ENCODE results near the gene MAPKAPK5.
"Not testable (repeated sequence)": the region's sequence is repeated elsewhere in the genome, so short reads cannot be mapped to it uniquely, and the experiment has no call there.

MAPKAPK5 gene

DNA sequence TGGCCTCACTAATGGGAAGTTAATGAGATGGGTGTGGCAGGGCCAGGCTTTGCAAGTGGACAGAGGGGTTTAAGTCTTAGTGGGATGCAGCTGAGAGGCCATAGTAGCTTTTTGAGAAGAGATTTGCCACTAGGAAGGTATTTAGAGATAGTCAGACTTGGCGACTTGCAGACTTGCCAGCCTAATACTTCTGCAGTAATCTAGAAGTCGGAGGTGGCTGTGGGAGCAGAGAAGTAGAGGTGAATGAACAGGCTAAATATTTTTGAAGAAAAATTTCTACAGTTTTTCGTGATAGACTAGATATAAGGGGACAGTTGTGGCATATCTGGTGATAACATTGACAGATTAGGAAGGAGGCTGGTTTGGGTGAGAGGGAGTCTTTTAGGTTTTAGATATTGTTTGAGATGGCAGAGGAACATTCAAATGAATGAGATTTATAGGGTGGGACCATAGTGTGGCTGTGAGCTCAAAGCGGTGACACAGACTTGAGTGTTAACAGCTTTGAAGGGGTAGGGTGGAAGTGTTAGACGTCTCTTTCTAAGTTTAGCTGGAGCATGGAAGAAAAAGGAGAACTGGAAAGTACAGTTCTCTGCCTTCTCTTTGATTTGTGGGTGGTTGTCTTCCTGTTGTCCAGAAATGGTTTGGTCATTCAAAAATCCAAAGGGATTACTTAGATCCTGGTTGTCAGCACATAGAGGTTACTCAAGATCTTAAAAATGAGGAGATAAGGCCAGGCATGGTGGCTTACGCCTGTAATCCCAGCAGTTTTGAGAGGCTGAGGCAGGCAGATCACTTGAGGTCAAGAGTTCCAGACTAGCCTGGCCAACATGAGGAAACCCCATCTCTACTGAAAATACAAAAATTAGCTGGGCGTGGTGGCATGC lies 44.9 kb downstream of the MAPKAPK5 start:
- no peak for DNase-seq (ENCODE audit: low read depth in 2 of 2)

DNA sequence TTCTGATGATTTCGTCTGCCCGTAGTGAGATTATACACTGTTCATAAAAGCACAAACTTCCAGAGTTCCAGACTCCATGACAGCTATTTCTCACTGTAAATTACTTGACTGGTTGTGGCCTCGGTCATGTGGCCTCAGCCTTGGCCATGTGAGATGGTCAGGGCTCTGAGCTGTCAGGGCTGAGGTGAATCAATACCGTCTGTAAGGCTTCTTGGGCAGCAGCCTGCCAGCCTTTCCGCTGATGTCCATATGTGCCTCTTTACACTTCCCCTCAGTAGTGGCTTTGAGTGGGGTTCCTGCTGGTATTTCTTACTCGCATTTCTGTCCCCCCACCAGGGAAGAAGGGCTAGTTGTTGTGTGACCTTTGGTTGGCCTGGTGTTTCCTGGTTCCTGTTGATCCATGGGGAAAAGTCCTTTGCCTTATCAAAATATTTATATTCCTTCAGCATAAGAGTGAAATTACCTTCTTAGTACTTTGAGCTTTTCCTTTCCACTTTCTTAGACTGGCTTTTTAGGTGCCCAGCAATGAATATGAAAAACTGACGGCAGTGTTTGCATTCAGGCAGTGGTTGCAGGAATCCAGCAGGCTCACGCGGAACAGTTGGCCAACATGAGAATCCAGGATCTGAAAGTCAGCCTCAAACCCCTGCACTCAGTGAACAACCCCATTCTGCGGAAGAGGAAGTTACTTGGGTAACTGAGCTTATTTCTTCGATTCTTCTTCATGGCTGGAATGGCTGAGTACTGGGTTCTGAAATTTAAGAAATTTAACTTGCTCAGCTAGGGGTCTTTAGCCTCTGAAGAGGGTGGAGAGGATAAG lies 46.1 kb downstream of the MAPKAPK5 start:
- DNase-seq (ENCODE audit: low read depth in 2 of 2), result no peak

DNA sequence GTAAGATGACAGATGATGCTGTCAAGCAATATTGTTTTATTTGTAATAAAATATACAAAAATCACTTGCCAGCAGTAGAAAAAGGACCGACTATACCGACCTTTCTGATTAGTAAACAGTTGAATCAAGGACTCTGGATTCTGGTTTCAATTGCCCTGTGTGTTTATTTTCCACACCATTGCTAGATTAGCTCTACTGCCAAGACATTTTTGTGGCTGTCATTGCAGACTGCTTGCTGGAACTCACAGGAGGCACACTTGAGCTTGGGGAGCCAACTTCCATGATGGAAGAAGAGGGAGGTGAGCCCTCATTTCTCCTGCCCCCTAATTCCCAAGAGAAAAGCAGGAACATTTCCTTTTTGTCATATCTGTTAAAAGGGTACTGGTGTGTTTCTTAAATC lies 51.3 kb downstream of the MAPKAPK5 start:
- DNase-seq (ENCODE audit: low read depth in 2 of 2), result no peak

DNA sequence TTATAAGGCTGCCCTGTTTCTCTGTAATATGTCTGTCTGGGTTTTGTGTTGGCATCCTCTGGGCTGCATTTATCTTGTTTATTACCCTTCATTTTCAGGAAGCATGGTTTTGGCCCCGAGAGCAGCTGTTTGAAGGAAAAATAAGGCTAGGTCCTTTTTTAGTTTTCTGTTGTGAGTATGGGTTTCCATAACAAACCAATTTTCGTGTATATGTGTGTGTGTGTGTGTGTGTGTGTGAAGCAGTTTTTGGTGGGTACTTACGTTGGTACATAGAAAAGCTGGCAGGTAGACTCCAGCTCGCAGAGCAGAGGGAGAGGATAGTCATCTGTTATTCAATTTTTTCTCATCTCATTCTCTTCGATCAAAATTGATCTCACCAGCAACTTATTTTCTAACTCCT lies 52.5 kb downstream of the MAPKAPK5 start:
- DNase-seq (ENCODE audit: low read depth in 2 of 2), result no peak

DNA sequence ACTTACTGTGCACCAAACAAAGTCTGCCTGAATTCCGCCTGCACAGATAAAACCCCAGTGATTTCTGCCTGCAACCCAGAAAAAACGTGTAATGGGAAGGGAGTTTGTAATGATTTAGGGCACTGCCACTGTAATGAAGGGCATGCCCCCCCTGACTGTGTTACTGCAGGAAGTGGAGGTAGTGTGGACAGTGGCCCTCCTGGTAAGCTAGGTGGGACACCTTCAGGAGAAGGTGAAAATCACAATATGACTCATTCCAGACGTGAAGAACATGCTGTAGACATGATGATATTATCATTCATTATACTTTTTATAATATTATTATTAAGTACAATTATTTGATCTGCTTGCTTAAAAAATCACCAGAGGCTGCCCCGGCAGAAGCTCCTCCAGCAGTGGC lies 59.2 kb downstream of the MAPKAPK5 start:
- DNase-seq (ENCODE audit: low read depth in 2 of 2), result no peak

DNA sequence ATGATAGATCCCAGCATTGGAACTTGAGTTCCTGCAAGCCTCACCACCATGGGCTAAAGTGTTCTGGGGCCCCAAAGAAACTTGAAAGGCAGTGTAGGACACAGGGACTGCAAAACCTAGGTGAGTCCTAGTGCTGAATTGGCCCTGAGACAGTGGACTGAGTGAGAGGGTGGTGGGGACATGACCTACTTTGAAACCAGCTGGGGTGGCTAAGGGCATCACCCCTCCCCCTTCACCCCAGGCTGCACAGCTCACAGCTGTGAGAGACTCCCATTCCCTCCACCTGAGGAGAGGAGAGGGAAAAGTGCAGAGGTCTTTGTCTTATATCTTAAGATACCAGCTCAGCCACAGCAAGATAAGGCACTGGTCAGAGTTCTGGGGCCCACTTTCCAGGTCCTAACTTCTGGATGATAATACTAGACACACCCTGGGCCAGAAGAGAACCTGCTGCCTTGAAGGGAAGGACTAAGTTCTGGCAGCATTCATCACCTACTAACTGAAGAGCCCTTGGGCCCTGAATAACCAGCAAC lies 62.5 kb downstream of the MAPKAPK5 start:
- no peak for DNase-seq (ENCODE audit: low read depth in 2 of 2)

DNA sequence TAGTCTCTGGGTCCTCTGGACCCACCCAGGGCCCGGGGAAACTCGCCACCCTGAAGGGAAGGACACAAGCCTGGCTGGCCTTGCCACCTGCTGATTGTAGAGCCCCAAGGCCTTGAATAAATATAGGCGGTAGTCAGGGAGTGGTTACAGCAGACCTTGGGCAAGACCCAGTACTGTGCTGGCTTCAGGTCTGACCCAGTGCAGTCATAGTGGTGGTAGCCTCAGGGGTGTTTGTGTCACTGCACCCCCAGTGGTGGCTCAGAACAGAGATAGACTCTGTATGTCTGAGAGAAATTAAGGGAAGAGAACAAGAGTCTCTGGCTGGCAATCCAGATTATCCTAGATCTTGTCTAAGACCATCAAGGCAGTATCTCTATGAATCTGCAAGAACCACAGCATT lies 63.5 kb downstream of the MAPKAPK5 start:
- DNase-seq (ENCODE audit: low read depth in 2 of 2), result no peak

DNA sequence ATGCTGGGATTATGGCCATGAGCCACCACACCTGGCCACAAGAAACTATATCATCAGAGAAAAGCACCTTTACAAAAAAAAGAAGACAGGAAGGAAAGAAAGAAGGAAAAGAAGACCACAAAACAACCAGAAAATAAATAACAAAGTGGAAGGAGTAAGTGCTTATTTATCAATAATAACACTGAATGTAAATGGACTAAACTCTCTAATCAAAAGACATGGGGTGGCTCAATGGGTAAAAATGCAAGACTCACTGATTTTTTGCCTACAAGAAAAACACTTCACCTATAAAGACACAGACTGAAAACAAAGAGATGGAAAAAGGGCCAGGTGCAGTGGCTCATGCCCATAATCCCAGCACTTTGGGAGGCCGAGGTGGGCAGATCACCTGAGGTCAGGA lies 65.7 kb downstream of the MAPKAPK5 start:
- no peak for DNase-seq (ENCODE audit: low read depth in 2 of 2)

DNA sequence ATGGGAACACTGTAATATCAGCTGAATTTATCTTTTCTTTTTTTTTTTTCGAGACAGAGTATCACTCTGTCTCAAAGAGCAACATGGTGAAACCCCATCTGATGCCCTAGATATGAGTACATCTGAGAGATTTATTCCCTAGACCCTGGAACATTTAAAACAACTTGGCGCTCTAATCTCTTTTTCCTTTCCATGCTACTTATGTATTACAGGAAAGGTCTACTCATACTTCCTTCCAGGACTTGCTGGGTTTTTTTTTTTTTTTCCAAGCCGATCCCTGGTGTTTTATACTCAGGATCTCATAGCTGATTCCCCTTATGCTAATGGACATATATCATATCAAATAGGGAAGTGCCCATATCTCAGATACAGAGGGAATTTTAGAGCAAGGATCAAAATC lies 83.1 kb downstream of the MAPKAPK5 start:
- DNase-seq (ENCODE audit: low read depth in 2 of 2), result no peak

DNA sequence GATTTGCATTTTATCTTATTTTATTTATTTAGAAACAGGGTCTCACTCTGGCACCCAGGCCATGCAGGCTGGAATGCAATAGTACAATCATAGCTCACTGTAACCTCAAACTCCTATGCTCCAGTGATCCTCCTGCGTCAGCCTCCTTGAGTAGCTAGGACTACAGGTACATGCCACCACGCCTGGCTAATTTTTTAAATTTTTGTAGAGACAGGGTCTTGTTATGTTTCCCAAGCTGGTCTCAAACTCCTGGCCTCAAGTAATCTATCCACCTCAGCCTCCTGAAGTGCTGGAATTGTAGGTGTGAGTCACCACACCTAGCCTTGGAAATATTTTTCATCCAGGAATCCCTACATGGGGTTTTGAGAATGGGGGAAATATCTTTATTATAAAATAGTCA lies 84.6 kb downstream of the MAPKAPK5 start:
- DNase-seq (ENCODE audit: low read depth in 2 of 2), result no peak

DNA sequence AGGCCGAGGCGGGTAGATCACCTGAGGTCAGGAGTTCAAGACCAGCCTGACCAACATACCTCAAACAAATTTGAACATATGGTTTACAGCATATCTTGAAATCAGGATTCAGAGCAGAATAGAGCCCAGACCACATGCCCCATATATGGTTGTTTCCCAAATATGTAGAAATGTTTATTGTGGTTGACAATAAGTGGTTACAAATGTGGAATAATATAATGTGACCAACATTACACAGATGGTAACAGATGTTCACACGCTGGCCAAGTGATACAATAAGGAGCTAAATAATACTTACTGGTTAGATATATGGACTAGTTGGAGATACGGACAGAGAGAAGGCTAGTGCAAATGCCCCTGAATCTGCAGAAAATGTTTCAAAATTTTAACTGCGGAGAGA lies 85.3 kb downstream of the MAPKAPK5 start:
- no peak for DNase-seq (ENCODE audit: low read depth in 2 of 2)

DNA sequence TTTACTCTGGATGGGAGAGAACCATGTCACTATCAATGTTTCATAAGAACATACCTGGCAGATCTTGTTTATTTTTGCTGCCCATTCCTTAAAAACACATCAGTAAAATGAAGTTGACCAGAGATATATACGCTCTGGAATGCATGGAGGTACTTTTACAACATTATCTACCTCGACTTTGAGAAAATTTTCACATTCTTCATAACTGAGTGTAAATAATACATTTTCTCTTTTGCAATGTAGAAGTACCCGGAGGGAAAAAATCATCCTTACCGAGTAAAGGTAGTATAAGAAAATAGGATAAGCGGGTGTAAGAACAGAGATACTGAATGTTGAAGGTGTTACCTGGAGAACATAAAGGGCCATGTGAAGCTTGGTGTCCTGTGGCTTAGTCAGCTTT lies 90.2 kb downstream of the MAPKAPK5 start:
- DNase-seq (ENCODE audit: low read depth in 2 of 2), result no peak

DNA sequence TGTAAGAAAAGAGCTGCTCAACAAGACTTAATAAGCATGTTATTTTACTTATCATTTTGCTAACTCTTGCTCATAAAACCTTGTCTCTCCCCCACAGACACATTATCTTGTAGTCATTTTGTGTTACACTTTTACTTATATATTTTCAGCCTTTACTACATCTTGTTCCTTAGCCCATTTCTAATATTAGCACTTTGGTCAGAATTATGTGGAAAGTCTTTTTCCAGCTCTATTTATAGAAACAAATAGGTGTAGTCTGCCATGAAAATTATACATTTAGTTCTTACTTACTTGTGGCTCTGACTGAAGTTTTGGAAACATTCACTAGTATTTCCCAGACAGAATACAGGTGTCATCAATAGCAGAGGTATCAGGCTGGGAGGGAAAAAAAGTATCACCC lies 94.8 kb downstream of the MAPKAPK5 start:
- no peak for DNase-seq (ENCODE audit: low read depth in 2 of 2)

DNA sequence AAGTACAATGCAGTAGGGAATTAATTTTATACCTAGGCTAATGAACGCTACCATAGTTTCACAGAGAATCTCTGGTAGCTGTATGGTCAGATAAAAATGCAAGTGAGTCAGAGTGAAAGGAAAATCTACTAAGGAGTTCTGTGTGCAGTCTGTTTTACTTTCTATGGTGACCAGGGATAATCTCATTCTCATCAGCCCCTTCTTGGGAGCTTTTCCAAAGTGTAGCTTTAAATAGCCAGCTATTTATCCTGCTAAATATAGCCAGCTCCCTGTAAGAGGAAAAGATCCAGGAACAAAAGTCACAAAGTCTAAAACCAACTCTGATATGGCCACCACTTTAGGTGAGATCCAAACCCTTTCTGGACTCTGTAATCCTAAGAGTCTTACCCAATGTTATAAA lies 95.4 kb downstream of the MAPKAPK5 start:
- DNase-seq (ENCODE audit: low read depth in 2 of 2), result no peak

DNA sequence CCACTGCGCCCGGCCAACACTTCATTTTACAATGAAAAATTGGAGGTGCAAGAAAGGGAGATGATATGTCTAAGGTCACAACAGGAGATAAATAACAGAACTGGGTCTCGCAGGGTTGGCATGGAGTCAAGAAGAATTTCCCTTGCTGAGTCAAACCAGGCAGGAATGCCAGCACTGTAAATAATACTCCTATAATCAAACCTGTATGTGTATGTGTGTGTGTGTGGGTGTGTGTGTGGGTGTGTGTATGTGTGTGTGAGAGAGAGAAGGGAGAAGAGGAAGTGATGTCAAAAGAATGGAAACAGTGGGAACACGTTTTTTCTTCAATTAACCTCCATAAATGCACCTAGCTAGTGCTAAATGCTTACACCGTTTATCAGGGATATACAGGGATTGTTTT lies 100.5 kb downstream of the MAPKAPK5 start:
- no peak for DNase-seq (ENCODE audit: low read depth in 2 of 2)

DNA sequence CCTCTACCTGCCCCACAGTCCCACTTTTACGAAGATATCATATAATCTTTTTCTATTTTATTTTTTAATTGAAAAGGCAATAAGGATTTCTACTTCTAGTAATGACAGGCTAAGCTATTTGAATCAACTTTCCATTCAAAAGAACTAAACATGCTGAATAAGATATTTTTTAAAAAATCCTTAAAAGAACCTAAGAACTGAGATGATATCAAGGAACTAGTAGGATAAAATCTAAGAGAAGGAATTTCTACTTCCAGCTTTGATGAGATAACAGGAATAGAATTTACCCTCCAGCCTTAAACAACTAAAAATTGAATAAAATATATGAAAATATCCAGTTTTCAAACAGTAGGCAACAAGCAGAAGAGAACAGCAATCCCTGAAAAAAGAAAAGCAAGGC lies 101.9 kb downstream of the MAPKAPK5 start:
- no peak for DNase-seq (ENCODE audit: low read depth in 2 of 2)

DNA sequence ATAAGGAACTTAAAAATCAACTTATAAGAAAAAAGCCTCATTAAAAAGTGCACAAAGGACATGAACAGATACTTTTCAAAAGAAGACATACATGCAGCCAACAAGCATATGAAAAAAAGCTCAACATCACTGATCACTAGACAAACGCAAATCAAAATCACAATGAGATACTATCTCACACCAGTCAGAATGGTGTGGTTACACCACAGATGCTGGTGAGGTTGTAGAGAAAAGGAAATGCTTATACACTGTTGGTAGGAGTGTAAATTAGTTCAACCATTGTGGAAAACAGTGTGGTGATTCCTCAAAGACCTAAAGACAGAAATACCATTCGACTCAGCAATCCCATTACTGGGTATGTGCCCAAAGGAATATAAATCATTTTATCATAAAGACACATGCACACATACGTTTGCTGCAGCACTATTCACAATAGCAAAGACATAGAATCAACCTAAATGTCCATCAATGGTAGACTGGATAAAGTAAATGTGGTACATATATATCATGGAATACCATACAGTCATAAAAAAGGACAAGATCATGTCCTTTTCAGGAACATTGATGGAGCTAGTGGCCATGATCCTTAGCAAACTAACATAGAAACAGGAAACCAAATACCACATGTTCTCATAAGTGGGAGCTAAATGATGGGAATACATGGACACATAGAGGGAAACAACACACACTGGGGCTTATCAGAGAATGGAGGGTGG lies 109.1 kb downstream of the MAPKAPK5 start:
- not testable (repeated sequence) for DNase-seq (ENCODE audit: low read depth in 2 of 2)

Measured in stimulated activated CD8-positive, alpha-beta memory T cell treated with anti-CD3 and anti-CD28 coated beads, Interleukin-15, amount 100 ng/mL, for 48 hours (primary cell).